Caki2 (cell line): Measurements from ENCODE around the gene TSPAN33. TPM values are rescaled to one million over a fixed set of nuclear protein-coding genes. Genes with fewer than 3 reads are reported as not detected.
"Not testable (repeated sequence)": the region's sequence is repeated elsewhere in the genome, so short reads cannot be mapped to it uniquely, and the experiment has no call there.

Experiments
- DNase-seq: peaks from one replicate; pipeline ENCODE4 v3.0.0-alpha.2; 2015; ENCODE audit warnings: low read depth
- in situ Hi-C: cut with HindIII; loops from 2 replicates; pipeline ENCODE4 v1.10.0; 2016; ENCODE audit warnings: low sequenced_read_pairs, low pct_unique_long_range_greater_than_20kb, mixed read lengths
- total RNA-seq: library from RNA; depleted of rRNA; stranded (reverse); fragments of >200 nt; shearing (Covaris generic); gene quantifications from 2 replicates; pipeline ENCODE4 v1.2.3, GENCODE V29; 2014; ENCODE audit warnings: low replicate concordance; rRNA removed

The TSPAN33 gene, protein sequence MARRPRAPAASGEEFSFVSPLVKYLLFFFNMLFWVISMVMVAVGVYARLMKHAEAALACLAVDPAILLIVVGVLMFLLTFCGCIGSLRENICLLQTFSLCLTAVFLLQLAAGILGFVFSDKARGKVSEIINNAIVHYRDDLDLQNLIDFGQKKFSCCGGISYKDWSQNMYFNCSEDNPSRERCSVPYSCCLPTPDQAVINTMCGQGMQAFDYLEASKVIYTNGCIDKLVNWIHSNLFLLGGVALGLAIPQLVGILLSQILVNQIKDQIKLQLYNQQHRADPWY
- 54.4 and 68.1 TPM in 2 replicates for total RNA-seq

DNA sequence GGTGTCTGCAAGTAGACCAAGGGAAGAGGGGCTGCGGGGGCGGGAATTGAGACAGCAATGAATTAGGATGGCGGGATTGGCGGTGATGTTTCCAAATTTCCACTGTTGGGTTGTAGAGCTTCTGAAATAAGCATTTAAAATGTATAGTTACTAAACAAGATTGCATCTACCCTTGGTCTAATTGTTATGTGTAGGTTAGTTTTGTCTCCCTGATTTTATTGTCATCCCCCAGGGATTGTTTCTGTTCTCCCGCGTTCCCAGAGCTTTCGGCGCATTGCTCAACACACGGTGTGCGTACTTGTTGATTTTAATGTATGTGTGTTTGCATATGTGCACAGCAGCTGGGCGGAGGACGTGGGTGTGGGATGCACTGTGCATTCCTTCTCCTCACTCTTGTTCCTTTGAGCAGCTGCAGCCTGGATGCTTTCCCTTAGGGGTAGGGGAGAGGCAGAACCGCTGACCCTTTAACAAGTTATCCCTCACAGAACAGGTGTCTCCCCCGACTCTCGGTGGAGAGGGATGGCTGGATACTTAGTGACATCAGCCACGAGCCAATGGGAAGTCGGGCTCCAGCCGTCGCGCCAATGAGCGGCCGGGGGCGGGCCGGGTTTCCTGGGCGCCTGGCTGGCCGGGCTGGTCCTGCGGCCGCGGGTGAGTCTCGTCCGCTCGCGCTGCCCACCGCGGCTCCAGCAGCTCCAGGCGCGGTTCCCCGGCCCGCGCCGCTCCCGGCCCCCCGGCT lies at the start of gene TSPAN33:
TSS of gene TSPAN33 (plus strand) at position 613 of the 739 bp plus-strand sequence. CDS start 274 bp downstream, outside the sequence.
- in situ Hi-C loops: no loop called here

DNA sequence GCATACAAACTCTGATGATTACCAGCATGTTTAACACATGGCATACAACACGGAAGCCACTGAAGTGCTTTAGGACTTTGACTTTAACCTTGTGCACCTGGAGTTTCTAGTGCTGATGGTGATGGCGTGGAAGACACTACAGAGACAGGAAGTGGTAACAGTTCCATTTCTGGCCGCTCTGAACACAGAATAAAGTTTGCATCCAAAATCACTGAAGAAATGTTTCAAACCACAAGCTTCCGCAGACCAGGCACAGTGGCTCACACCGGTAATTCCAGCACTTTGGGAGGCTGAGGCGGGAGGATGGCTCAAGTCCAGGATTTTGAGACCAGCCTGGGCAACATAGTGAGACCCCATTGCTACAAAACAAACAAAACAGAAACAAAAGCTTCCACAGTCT lies 49.2 kb upstream of the TSPAN33 start:
- DNase-seq: no peak
- in situ Hi-C loops: no loop called here

More for the DNA sequence above, at the start of gene TSPAN33:
- peak; percentile 68 for DNase-seq

DNA sequence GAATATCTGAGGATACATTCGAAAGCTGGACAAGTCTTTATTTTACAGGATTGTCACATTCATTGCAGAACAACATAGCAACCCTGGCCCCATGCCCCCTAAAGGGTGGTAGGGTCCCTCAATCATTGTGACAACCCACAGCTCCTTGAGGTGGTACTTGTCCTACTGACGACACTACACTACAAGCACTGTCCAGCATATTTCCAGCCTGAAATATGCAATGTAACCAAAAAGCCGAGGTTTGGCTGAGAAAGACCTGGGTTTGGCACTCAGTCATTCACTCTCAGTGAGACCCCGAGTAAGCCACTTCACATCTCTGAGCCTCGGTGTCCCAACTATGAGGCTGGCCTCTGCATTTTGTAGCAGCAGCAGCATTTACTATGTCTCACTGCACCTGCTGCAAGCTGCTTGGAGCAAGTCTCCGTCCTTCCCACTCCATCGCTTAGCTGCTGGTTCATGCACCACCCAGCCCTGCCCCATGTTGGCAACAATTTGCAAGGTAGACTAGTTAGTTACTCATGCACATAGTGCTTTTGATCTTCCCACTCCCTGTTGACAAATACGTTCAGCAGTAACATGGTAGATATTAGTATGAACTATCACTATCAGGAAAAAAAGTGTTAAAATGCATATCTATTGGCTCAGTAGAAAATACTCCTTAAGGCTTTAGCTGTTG lies 46.0 kb upstream of the TSPAN33 start:
- peak; percentile 45 for DNase-seq
- in situ Hi-C loops: no loop called here

DNA sequence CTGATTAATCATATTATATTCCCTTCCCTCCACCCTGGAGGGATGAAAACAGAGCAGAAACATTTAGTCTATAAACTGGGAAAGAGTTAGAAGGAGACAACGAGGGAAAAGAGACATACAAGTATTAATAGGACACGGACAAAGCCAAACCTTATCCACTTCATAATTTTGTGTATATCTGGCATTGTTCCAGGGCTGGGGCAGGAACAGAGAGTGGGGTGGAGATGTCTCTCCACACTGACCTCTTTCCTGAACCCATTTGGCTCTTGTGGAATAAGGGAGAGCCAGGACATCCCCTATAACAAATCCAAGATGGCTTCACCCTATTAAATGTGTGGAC lies 43.7 kb upstream of the TSPAN33 start:
- DNase-seq: no peak
- in situ Hi-C loops: no loop called here

DNA sequence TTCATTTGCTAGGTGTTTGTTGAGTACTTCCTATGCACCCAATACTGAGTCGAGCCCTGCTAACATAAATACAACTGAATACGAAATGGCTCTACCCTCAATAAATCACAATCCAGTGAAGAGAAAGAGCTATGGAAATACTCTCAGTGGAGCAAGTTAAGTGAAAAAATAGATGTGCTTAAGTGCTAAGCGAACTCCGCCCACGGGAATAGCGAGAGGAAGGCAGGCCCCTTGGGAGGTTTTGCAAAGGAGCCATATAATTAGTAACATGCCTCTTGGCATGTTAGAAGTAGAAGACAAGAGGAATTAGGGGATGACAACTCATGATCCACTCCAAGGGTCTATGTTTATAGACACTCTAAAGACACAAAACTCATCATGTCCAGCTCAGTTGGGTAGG lies 42.8 kb upstream of the TSPAN33 start:
- in situ Hi-C loops: no loop called here
- peak; percentile 30 for DNase-seq

DNA sequence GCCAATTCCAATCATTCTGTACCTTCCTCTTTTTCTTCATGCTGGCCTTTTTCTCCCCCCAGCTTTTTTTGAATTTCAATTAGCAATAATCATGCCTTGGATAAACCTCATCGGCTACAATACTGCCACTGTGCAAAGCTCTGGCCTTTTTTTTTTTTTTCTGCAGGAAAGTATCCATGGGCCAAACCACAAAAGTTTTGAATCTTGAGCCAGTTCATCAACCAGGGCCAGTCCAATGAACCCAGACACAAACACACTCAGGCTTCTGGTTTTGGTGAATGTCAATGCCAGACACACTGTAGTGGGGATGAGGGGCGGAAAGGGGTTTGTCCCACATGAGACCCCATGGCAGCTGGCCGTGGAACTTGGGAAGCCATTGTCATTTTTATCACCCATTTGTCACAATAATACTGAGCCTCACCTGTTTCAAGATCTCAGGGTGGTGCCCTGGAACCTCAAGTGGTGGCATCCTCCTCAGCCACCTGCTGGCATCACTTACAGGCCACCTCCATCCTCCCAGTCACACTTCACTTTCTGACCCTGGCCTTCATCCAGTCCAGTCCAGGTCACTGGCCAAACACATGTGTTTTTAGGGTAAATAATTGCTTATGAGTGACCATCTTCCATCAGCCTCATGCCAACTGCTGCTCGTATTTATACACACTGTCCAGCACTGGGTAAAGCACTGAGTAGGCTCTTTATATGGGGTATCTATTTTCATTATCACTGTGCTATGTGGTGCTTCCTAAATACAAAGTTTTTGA lies 40.8 kb upstream of the TSPAN33 start:
- in situ Hi-C loops: no loop called here
- DNase-seq: peak; percentile 46

DNA sequence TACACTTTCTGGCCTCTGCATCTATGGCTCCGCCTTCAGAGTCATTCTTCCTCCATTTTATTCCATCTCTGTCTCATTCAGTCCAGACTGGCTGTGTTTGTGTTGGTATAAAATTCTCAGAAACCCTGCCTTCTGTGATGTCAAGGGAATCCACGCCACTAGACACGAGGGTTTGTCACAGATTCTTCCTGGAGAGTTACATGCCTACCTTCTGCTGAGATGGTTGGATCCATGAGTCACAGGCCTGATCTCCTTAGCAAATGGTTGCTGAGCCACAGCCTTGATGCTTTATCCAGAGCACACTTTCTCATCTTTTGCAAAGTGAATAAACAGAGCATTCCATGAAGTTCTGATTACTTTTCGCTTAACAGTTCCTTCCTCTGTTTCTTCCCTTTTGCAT lies 35.9 kb upstream of the TSPAN33 start:
- in situ Hi-C loops: no loop called here
- DNase-seq: peak; percentile 17

DNA sequence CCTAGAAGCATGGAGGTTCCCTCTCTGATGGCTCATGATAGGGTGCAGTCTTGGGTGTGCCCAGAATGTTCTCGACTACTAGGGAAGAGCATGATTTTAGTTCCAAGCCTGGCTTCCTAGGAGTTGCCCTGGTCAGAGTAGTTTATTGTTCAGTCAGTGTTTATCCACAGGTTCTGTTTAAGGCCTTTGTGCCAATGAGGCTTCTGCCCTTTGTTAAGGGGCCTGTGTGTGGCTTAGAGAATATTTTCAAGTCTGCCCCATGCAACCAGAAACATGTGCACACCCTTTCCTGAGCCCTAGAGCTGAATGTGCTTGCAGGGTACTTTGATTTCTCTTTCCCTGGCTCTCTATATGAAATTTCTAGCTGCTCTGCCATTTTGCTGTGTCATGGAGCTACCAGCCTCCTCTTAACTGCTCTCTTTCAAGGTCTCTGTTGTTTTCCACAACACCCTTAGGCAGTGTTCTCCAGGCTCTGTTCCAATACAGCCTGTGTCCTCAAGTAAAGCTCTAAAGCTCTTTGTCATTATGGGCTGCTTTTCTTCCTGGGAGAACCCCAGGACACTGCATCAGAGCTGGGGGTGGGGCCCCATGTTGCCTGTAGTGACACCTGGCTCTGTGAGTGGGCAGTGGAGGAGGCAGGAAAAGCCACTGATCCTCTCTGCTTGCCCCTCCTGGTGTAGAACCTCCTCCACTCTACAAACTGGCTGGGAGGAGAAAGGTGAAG lies 34.1 kb upstream of the TSPAN33 start:
- DNase-seq: peak; percentile 49
- in situ Hi-C loops: no loop called here

DNA sequence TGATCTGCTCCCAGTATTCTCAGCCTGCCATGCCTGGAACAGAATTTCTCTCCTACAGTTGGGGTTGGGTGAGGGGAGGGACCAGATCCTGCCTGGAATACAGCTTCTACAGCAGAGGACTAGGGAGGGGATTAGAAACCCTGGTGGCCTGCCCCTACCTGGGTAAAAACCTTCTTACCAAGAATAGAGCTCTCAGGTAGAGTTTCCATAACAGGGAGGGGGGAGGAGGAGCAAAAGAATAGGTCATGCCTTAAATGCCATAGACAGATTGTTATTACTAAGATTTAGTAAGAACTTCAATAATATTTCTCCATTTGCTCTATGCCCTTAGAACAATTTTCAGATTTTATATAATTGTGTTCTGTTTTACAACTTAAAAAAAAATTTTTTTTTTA lies 33.5 kb upstream of the TSPAN33 start:
- in situ Hi-C loops: no loop called here
- DNase-seq: no peak

DNA sequence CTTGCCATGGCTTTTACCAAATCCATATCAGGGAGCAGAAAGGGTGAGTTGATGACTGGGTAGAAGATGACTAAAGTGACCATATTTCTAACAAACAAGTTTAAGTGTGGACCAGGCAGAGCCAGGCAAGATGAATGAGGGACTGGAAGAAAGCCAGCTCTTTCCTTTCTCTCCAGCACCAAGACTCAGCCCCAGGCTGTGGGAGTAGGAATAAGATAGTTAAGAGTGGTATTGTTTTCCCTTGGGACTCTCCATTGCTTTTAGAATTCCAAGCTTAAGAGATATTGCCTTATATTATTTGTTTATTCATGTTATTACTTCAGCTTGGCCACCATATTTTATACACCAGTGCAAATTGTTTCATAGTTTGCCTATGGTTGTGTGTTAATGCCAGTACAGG lies 28.8 kb upstream of the TSPAN33 start:
- no peak for DNase-seq
- in situ Hi-C loops: no loop called here

DNA sequence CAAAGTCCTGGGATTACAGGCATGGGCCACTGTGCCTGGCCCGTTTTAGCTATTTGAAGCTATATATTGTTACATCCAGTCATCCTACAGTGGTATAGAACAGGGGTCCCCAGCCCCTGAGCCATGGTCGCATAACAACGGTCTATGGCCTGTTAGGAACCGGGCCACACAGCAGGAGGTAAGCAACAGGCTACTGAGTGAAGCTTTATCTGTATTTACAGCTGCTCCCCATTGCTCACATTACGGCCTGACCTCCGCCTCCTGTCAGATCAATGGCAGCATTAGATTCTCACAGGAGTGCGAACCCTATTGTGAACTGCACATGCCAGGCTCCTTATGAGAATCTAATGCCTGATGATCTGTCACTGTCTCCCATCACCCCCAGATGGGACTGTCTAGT lies 26.3 kb upstream of the TSPAN33 start:
- DNase-seq: no peak
- in situ Hi-C loops: no loop called here

DNA sequence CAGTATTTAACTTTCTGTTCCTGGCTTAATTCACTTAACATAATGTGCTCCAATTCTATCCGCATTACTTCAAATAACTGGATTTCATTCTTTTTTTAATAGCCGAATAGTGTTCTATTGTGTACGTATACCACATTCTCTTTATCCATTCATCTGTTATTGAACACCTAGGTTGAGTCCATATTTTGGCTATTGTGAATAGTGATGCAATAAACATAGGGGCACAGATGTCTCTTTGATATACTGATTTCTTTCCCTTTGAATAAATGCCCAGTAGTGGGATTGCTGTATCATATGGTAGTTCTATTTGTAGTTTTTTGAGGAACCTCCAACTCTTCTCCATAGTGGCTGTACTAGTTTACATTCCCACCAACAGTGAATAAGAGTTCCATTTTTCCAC lies 25.5 kb upstream of the TSPAN33 start:
- no peak for DNase-seq
- in situ Hi-C loops: no loop called here

DNA sequence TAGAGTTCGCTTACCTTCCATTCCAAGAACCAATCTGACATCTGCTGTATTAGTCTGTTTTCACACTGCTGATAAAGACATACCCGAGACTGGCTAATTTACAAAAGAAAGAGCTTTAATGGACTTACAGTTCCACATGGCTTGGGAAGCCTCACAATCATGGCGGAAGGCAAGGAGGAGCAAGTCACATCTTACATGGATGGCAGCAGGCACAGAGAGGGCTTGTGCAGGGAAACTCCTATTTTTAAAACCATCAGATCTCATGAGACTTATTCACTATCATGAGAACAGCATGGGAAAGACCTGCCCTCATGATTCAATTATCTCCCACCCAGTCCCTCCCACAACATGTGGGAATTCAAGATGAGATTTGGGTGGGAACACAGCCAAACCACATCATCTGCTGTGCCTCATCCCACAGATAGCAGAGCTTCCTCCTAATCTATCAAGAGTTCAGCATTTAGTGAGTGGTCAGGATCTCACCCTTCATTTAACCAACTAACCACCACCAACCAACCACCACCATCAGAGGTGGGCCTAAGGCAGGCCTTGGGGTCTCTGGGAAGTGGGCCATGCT lies 22.9 kb upstream of the TSPAN33 start:
- DNase-seq, in situ Hi-C loops: not testable (repeated sequence)

DNA sequence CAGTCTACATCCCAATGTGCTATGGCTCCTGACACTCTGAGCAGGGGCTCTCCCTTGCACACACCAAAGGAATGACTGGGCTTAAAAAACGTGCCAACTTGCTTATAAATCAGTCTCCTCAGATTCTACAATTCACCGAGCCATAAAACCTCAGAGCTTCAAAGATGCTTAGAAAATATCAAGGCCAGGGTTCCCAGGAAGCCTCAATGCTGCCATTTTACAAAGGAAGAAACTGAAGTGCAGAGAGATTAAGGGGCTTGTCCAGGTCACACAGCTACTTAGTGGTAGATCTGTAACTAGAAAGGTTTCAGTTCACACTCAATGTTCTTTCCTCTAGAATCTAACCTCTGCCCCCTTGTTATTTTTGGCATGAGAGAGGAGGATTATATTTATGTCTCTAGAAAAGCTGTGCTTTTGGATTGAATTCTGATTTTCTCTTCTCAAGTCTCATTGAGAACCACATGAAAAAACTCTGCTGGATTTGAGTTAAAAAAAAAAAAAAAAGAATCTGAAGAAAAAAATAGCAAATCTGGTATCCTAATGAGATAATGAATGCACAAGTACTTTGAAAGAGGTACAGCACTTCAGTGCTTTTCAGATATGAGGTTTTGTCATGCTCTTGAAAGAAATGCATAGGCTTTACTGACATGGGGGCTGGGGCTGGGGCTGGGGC lies 22.3 kb upstream of the TSPAN33 start:
- in situ Hi-C loops: no loop called here
- DNase-seq: peak; percentile 18

DNA sequence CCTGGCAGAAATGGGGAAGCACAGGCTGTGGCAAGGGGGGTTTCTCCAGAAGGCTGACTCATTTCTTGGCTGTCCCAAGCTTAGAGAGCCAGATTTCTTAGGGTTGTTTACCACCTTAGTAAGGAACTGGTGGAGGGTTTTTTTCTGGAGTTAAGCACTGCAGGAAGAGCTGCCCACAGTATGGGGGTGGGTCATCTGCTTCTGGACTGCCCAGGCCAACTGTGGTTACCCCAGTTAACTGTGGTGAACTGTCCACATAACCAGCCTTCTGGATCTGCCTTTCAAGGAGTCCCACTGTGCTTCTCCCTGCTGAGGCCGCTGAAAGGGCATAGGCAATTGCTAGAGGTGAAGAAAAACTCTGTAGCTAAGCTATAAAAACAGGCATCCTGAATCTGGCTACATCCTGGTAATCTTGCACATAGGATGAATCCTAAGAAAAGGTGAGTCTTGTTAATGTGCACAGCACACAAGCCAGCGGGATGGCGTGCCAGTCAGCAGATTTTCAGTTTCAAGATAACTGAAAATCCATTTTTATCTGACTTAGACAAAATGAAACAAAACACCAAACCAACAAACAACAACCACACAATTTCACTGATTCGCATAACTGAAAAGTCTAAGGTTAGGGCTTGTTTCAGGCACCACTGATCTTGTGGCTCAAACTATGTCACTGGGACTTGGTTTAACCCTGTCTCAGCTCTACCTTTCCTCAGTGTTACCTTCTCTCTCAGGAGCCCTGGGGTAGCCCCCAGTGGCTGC lies 21.6 kb upstream of the TSPAN33 start:
- in situ Hi-C loops: no loop called here
- DNase-seq: no peak

DNA sequence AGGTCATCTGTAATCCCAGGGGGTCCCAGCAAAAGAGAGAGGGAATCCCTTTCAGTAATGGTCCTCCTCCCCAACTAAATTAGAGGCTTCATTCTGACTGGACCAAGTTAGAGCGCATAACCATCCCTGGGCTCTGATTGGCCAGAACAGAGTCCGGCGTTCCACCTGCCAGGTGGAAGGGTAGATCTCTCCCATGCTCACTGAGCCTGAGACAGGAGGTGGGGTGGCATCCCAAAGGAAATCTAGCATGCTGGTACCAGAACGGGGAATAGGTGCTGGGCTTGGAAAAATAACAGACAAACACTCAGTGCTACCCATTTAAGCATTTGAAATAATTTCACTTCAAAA lies 21.0 kb upstream of the TSPAN33 start:
- in situ Hi-C loops: no loop called here
- DNase-seq: no peak

DNA sequence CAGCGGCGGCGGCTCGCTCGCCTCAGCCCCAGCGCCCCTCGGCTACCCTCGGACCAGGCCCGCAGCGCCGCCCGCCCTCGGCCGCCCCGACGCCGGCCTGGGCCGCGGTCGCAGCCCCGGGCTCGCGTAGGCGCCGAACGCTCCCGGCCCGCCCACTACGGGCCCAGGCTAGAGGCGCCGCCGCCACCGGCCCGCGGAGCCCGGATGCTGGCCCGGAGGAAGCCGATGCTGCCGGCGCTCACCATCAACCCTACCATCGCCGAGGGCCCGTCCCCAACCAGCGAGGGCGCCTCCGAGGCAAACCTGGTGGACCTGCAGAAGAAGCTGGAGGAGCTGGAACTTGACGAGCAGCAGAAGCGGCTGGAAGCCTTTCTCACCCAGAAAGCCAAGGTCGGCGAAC lies 18.2 kb upstream of the TSPAN33 start:
- DNase-seq: no peak
- in situ Hi-C loops: no loop called here
